Measurements from ENCODE around the gene BLMH.

DNA sequence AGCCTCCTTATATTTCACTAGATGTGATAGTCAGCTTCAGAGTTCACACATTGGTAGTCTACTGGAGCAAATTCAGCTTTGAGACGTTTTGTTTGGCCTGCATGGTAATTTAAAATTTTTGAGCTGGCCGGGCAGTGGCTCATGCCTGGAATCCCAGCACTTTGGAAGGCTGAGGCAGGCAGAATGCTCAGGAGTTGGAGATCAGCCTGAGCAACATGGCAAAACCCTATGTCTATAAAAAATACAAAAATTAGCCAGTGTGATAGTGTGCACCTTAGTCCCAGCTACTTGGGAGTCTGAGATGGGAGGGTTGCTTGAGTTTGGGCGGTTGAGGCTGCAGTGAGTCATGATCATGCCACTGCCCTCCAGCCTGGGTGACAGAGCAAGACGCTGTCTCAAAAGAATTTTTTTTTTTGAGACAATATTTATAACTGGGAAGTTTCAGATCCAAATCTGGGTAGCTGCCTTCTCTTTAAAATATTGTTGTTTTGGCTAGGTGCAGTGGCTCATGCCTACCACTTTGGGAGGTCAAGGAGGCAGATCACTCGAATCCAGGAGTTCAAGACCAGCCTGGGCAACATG lies 4.8 kb upstream of the BLMH start:
- TF ChIP-seq, protein P1, sequence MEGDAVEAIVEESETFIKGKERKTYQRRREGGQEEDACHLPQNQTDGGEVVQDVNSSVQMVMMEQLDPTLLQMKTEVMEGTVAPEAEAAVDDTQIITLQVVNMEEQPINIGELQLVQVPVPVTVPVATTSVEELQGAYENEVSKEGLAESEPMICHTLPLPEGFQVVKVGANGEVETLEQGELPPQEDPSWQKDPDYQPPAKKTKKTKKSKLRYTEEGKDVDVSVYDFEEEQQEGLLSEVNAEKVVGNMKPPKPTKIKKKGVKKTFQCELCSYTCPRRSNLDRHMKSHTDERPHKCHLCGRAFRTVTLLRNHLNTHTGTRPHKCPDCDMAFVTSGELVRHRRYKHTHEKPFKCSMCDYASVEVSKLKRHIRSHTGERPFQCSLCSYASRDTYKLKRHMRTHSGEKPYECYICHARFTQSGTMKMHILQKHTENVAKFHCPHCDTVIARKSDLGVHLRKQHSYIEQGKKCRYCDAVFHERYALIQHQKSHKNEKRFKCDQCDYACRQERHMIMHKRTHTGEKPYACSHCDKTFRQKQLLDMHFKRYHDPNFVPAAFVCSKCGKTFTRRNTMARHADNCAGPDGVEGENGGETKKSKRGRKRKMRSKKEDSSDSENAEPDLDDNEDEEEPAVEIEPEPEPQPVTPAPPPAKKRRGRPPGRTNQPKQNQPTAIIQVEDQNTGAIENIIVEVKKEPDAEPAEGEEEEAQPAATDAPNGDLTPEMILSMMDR (IDR thresholded peaks at IDR 0.05): no peak
- no peak for TF ChIP-seq POLR2A (IDR thresholded peaks at IDR 0.05; ENCODE audit: low read depth)

Measured in esophagus muscularis mucosa (tissue), 3 donors.